GM12873 (cell line): ENCODE measurements around the gene COL15A1.

ENCODE experiments used
- TF ChIP-seq, protein P1 (sequence below): IDR thresholded peaks from 2 replicates; pipeline ENCODE4 v1.5.1; 2012; ENCODE audit warnings: low read depth, mild to moderate bottlenecking, moderate library complexity, low read length, control low read depth; ENCODE audit not compliant: insufficient read depth; ENCODE audit errors: missing control alignments

Gene COL15A1

DNA sequence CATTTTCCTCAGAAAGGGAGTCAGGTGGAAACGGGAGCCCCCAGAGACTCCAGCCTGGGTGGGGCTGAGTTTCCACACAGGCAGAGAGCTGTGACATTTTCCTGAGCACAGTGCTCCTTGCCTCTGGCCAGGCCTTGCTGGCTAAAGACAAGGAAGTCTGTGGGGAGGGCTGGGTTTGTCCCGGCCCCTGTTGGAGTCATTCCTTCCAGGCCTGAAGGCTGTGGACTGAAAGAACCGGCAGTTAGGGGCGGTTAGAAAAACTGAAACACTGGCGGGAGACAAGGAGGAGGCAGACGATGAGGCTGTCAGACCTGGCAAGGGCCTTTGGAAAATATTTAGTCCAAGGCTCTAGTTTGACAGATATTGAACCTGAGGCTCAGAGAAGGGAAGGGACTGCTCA is 29.9 kb downstream of the COL15A1 start:
- TF ChIP-seq, protein P1, sequence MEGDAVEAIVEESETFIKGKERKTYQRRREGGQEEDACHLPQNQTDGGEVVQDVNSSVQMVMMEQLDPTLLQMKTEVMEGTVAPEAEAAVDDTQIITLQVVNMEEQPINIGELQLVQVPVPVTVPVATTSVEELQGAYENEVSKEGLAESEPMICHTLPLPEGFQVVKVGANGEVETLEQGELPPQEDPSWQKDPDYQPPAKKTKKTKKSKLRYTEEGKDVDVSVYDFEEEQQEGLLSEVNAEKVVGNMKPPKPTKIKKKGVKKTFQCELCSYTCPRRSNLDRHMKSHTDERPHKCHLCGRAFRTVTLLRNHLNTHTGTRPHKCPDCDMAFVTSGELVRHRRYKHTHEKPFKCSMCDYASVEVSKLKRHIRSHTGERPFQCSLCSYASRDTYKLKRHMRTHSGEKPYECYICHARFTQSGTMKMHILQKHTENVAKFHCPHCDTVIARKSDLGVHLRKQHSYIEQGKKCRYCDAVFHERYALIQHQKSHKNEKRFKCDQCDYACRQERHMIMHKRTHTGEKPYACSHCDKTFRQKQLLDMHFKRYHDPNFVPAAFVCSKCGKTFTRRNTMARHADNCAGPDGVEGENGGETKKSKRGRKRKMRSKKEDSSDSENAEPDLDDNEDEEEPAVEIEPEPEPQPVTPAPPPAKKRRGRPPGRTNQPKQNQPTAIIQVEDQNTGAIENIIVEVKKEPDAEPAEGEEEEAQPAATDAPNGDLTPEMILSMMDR, result no peak

DNA sequence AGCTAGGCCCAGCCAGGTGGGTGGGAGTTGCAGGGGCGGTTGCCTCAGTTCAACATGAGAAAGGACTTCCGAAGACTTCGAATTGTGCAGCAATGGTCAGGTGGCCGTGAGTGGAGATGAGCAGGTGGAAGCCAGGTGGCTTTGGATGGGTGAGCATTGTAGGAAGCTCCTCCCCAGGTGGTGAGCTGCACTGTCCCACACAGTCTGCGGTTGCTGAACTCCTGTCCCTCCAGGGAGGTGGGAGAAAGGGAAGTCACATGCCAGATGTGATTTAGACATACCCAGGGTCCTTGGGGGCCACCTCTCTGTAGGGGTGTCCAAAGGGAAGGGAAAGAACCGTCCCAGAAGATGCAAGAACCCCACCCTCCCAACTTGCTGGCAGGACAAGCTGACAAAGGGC is 30.4 kb downstream of the COL15A1 start:
- TF ChIP-seq, protein P1, result no peak

DNA sequence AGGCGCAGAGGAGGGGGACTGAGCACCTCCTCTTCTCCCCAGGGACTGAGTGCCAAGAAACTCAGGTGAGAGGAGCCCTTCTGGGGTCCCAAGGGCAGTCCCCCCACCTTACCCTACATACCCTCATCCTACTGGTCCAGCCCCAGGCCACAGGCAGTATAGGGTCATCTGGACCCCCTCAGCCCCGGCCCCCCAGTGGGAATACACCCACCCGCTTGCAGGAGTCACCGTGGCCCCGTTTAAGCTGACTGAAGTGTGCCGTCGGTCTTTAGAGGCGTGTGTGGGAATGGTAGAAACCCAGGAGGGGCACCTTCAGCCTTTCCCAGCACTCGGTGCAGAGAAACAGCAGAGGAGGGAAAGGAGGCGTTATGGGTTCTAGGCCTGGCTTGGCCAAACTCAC is 30.8 kb downstream of the COL15A1 start:
- TF ChIP-seq, protein P1, result no peak

DNA sequence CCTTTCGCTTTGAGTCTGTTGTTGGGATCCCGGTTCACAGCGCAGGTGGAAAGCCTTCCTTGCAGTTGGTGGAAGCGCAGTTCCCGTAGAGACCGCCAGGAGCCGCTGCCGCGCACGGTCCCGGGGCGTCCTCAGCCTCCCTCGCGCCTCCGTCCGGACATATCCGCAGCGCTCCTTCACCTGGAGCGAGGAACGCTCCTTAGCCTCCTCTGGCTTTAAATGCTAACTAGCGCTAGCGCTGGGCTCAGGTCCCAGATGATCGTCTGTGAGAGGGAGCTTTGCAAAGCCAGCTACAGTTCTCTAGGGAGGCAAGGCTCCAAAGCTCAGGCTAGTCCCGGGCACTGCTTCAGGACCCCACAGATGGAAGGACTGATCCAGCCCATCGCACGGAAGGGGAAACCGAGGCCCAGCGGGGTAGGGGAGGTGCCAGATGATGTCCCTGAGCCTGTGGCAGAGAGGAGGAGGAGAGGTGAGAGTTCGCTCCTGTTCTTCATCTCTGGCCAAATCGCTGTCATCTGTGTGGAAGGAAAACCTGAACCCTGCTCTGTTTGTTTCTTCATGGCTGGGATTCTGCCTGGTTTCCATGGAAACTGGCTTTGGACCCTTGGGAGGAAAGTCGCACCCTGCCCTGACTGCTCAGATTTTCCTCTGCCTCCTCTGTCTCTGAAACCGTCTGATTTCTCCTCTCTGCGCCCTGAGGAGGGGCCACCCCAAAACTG is 31.4 kb downstream of the COL15A1 start:
- TF ChIP-seq, protein P1, result peak; percentile 100

DNA sequence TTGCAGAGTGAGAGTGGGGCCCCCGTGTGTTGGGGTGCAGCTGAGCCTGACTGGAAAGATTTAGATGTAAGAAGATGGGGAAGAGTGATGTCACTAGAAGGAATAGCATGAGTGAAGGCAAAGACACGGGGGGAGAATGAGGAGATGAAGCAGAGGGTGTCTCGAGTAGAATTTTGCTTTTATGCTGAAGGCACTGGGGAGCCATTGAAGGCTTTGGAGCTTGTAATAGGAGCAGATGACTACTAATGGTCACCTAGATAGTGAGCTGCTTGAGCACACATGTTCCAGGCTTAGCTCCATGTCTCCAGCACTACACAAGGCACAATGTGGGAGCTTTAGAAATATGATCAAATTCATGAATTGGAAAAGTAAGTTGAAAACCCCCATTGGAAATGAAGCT is 32.1 kb downstream of the COL15A1 start:
- TF ChIP-seq, protein P1, result no peak

DNA sequence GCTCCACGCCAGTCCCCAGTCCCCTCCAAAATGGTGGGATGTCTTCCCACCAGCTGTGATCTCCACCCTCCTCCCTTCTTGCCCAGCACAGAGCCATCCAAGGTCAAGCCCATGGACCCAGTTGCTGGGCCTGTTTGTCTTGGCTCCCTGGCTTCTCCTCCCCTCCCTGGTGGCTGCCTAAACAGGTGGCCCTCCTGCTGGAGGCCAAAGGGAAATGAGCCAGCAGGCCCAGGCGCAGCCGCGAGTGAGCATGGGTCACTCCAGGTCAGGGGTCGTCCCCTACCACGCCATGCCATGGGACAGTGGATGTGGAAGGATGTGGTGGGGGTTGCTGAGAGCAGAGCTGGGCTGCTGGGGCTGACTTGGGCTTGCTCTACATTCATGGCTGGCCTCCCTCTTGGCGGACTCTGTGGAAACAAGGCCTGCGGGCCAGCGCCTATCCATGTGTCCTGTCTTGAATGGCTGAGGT is 33.6 kb downstream of the COL15A1 start:
- TF ChIP-seq, protein P1, result no peak

DNA sequence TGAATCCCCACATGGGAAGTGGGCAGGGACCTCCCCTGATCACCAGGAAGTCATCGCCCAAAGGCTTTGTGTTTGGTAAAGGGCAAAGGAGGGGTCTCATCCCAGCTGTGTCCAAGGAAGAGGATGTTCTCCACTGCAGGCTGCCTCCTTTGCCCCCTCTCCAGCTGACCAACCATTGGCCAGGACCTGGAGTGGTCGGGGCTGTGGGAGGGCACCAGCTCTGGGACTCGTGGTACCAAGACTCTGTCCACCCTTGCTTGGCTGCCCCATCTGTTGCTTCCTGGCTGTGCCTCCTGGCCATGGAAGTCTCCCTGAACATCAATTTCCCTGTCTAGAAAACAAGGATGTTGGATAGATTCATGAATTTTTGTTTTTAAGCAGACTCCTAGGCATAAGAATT is 34.1 kb downstream of the COL15A1 start:
- TF ChIP-seq, protein P1, result no peak
